Epithelial cell of prostate (primary cell): Measurements from ENCODE around the gene CXorf49.
"Not testable (repeated sequence)": the region's sequence is repeated elsewhere in the genome, so short reads cannot be mapped to it uniquely, and the experiment has no call there.

Source experiments
- DNase-seq: peaks from one replicate; pipeline ENCODE4 v3.0.0-alpha.2; 2011; ENCODE audit warnings: low read depth, low spot score
- H3K27ac ChIP-seq: fragments of 450-650 bp; 2 replicates; pipeline ENCODE4 v1.5.1; 2017; ENCODE audit warnings: mild to moderate bottlenecking

CXorf49 gene

GRCh38 chrX:71718185-71718584 is at the start of gene CXorf49:
Gene CXorf49 (minus strand): TSS chrX:71718285. CDS start chrX:71718151, 134 bp downstream.
- not testable (repeated sequence) for DNase-seq, H3K27ac ChIP-seq

GRCh38 chrX:71767134-71767533 is 49.0 kb upstream of the CXorf49 start:
- not testable (repeated sequence) for H3K27ac ChIP-seq, DNase-seq

GRCh38 chrX:71765613-71766012 is 47.5 kb upstream of the CXorf49 start:
- H3K27ac ChIP-seq, DNase-seq: not testable (repeated sequence)

- H3K27ac ChIP-seq, DNase-seq: not testable (repeated sequence)
These were observed 46.7 kb upstream of the CXorf49 start for GRCh38 chrX:71764832-71765231.

GRCh38 chrX:71763049-71763448 is 45.0 kb upstream of the CXorf49 start, which contains the start of gene CXorf49B:
Gene CXorf49B (plus strand): TSS chrX:71763349. CDS start chrX:71763424, 75 bp downstream.
- H3K27ac ChIP-seq, DNase-seq: not testable (repeated sequence)

GRCh38 chrX:71760688-71761281 is 42.7 kb upstream of the CXorf49 start:
- DNase-seq, H3K27ac ChIP-seq: not testable (repeated sequence)

GRCh38 chrX:71720289-71720886 is 2.3 kb upstream of the CXorf49 start:
- DNase-seq, H3K27ac ChIP-seq: not testable (repeated sequence)

- DNase-seq, H3K27ac ChIP-seq: not testable (repeated sequence)
These were observed 1.1 kb upstream of the CXorf49 start for GRCh38 chrX:71719195-71719594.

- not testable (repeated sequence) for H3K27ac ChIP-seq, DNase-seq
These were observed 1.8 kb downstream of the CXorf49 start for GRCh38 chrX:71716323-71716722.

GRCh38 chrX:71715551-71715950 is 2.5 kb downstream of the CXorf49 start:
- not testable (repeated sequence) for H3K27ac ChIP-seq, DNase-seq

- H3K27ac ChIP-seq, DNase-seq: not testable (repeated sequence)
These were observed 4.0 kb downstream of the CXorf49 start for GRCh38 chrX:71714064-71714463.

GRCh38 chrX:71702853-71703252 is 15.2 kb downstream of the CXorf49 start:
- H3K27ac ChIP-seq, DNase-seq: not testable (repeated sequence)

GRCh38 chrX:71699023-71699344 is 19.1 kb downstream of the CXorf49 start:
- not testable (repeated sequence) for DNase-seq, H3K27ac ChIP-seq

- H3K27ac ChIP-seq, DNase-seq: not testable (repeated sequence)
These were observed 19.6 kb downstream of the CXorf49 start for GRCh38 chrX:71698299-71699022.

GRCh38 chrX:71697466-71698298 is 20.4 kb downstream of the CXorf49 start:
- not testable (repeated sequence) for H3K27ac ChIP-seq, DNase-seq

- not testable (repeated sequence) for DNase-seq, H3K27ac ChIP-seq
These were observed 21.2 kb downstream of the CXorf49 start for GRCh38 chrX:71696641-71697465.

GRCh38 chrX:71679575-71680207 is 38.4 kb downstream of the CXorf49 start:
- no peak for DNase-seq
- no peak overlapping the region for H3K27ac ChIP-seq

GRCh38 chrX:71677195-71677594 is 40.9 kb downstream of the CXorf49 start:
- DNase-seq, H3K27ac ChIP-seq: not testable (repeated sequence)
